ENCODE results near the gene AKR1E2. TPM values are rescaled to one million over a fixed set of nuclear protein-coding genes. Genes with fewer than 3 reads are reported as not detected.

The AKR1E2 gene
- total RNA-seq, 1 experiment from 2014 or later: 4.7 TPM

DNA sequence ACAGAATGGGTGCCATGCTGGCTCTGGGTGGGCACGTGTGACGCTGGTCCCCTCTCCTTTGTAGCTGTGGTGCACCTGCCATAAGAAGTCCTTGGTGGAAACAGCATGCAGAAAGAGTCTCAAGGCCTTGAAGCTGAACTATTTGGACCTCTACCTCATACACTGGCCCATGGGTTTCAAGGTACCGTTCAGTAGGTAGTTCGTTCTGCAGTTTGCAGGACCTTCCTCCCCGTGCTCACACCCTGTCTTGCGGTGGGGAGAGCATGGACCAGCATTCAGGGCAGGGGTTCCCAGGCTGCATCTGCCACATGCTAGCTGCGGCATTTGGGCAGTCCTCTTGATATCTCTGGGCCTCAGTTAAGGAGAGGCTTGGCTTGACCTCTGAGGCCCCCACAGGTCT lies 7.3 kb downstream of the AKR1E2 start:
- Histone ChIP-seq H3K9me3 (ENCODE audit: control insufficient read depth, insufficient read depth, low read depth, low read length) (no peaks in the 10 kb centered on the region), H3K4me3 (ENCODE audit: low read depth in 2 of 2, low read length in 2 of 2) (no peak overlapping the region), H3K27ac (ENCODE audit: low read length) (no peak overlapping the region), H3K4me1 (ENCODE audit: control insufficient read depth, insufficient read depth, low read length) (no peaks in the 10 kb centered on the region), H3K27me3 (ENCODE audit: control insufficient read depth, insufficient read depth, low read length) (no peaks in the 10 kb centered on the region), H3K36me3 (ENCODE audit: control insufficient read depth, insufficient read depth, low read length) (no peaks in the 10 kb centered on the region)
- intact Hi-C loops (cut with micrococcal nuclease; ENCODE audit: unreplicated experiment) (no loop called here), in situ Hi-C loops (cut with HindIII; ENCODE audit: low pct_unique_long_range_greater_than_20kb, low sequenced_read_pairs) (no loop called here)
- DNase-seq (ENCODE audit: low read depth, low spot score): no peak
- TF ChIP-seq, protein P1, sequence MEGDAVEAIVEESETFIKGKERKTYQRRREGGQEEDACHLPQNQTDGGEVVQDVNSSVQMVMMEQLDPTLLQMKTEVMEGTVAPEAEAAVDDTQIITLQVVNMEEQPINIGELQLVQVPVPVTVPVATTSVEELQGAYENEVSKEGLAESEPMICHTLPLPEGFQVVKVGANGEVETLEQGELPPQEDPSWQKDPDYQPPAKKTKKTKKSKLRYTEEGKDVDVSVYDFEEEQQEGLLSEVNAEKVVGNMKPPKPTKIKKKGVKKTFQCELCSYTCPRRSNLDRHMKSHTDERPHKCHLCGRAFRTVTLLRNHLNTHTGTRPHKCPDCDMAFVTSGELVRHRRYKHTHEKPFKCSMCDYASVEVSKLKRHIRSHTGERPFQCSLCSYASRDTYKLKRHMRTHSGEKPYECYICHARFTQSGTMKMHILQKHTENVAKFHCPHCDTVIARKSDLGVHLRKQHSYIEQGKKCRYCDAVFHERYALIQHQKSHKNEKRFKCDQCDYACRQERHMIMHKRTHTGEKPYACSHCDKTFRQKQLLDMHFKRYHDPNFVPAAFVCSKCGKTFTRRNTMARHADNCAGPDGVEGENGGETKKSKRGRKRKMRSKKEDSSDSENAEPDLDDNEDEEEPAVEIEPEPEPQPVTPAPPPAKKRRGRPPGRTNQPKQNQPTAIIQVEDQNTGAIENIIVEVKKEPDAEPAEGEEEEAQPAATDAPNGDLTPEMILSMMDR (IDR thresholded peaks at IDR 0.05): no peak
- TF ChIP-seq, protein P2, sequence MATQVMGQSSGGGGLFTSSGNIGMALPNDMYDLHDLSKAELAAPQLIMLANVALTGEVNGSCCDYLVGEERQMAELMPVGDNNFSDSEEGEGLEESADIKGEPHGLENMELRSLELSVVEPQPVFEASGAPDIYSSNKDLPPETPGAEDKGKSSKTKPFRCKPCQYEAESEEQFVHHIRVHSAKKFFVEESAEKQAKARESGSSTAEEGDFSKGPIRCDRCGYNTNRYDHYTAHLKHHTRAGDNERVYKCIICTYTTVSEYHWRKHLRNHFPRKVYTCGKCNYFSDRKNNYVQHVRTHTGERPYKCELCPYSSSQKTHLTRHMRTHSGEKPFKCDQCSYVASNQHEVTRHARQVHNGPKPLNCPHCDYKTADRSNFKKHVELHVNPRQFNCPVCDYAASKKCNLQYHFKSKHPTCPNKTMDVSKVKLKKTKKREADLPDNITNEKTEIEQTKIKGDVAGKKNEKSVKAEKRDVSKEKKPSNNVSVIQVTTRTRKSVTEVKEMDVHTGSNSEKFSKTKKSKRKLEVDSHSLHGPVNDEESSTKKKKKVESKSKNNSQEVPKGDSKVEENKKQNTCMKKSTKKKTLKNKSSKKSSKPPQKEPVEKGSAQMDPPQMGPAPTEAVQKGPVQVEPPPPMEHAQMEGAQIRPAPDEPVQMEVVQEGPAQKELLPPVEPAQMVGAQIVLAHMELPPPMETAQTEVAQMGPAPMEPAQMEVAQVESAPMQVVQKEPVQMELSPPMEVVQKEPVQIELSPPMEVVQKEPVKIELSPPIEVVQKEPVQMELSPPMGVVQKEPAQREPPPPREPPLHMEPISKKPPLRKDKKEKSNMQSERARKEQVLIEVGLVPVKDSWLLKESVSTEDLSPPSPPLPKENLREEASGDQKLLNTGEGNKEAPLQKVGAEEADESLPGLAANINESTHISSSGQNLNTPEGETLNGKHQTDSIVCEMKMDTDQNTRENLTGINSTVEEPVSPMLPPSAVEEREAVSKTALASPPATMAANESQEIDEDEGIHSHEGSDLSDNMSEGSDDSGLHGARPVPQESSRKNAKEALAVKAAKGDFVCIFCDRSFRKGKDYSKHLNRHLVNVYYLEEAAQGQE (IDR thresholded peaks at IDR 0.05; ENCODE audit: insufficient read depth in 1 of 2, low read depth in 2 of 2, low read length in 1 of 2): no peak
- no peak for TF ChIP-seq SIN3A (IDR thresholded peaks at IDR 0.05; ENCODE audit: borderline replicate concordance, insufficient read depth, low read depth, low read length)
- no peak for TF ChIP-seq POLR2AphosphoS5 (IDR thresholded peaks at IDR 0.05; ENCODE audit: low read depth, low read length)
- no peak for TF ChIP-seq TCF7L2 (IDR thresholded peaks at IDR 0.05; ENCODE audit: low read depth, low read length)
- POLR2A ChIA-PET: no interaction called here
- ATAC-seq: no peak
- no TSS peak for BruUV-seq (replicated peaks)
- CTCF ChIA-PET: no interaction called here

DNA sequence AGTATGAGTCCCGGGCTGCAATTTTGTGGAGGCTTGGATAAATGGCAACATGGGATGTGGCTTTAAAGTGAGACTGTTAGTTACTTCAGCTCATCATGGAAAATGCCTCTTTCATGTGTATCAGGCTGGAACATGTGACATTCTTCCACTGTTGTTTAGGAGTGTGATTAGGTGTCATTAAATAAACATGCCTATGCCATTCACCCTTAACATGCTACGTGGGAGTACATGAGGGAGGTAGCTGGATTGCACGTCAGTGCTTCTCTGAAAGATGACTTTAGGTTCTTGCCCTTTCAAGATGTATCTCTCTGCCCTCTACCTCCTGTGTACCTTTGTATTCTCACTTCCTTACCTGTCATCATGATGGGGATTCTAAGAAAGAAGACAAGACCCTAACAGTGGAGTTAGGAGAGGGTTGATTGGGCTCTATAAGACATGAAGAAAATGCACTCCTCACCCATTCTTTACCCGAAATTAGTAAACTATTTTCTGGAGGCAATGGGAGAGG lies 8.9 kb downstream of the AKR1E2 start:
- no peaks in the 10 kb centered on the region for H3K9me3 ChIP-seq (ENCODE audit: control insufficient read depth, insufficient read depth, low read depth, low read length)
- H3K27ac ChIP-seq (ENCODE audit: low read length): no peak overlapping the region
- H3K4me3 ChIP-seq (ENCODE audit: low read depth in 2 of 2, low read length in 2 of 2): no peak overlapping the region
- ChIA-PET CTCF (no interaction called here), POLR2A (no interaction called here)
- no peaks in the 10 kb centered on the region for H3K27me3 ChIP-seq (ENCODE audit: control insufficient read depth, insufficient read depth, low read length)
- intact Hi-C loops (cut with micrococcal nuclease; ENCODE audit: unreplicated experiment): no loop called here
- ATAC-seq (no peak), DNase-seq (ENCODE audit: low read depth, low spot score) (no peak)
- no peaks in the 10 kb centered on the region for H3K4me1 ChIP-seq (ENCODE audit: control insufficient read depth, insufficient read depth, low read length)
- no TSS peak for BruUV-seq (replicated peaks)
- in situ Hi-C loops (cut with HindIII; ENCODE audit: low pct_unique_long_range_greater_than_20kb, low sequenced_read_pairs): no loop called here
- no peak for TF ChIP-seq SIN3A (IDR thresholded peaks at IDR 0.05; ENCODE audit: borderline replicate concordance, insufficient read depth, low read depth, low read length)
- no peak for TF ChIP-seq POLR2AphosphoS5 (IDR thresholded peaks at IDR 0.05; ENCODE audit: low read depth, low read length)
- TF ChIP-seq, protein P1 (IDR thresholded peaks at IDR 0.05): no peak
- no peak for TF ChIP-seq TCF7L2 (IDR thresholded peaks at IDR 0.05; ENCODE audit: low read depth, low read length)
- TF ChIP-seq, protein P2 (IDR thresholded peaks at IDR 0.05; ENCODE audit: insufficient read depth in 1 of 2, low read depth in 2 of 2, low read length in 1 of 2): no peak
- H3K36me3 ChIP-seq (ENCODE audit: control insufficient read depth, insufficient read depth, low read length): no peaks in the 10 kb centered on the region
